ENCODE results near the gene SDHA. TPM values are rescaled to one million over a fixed set of nuclear protein-coding genes. Genes with fewer than 3 reads are reported as not detected.
A peak's percentile ranks its signal among the peaks of the same experiment; 100 is the strongest.
"Not testable (repeated sequence)": the region's sequence is repeated elsewhere in the genome, so short reads cannot be mapped to it uniquely, and the experiment has no call there.

The SDHA gene
- total RNA-seq, 4 donors from 2014 or later, result 155 to 471 (median 250) TPM

DNA sequence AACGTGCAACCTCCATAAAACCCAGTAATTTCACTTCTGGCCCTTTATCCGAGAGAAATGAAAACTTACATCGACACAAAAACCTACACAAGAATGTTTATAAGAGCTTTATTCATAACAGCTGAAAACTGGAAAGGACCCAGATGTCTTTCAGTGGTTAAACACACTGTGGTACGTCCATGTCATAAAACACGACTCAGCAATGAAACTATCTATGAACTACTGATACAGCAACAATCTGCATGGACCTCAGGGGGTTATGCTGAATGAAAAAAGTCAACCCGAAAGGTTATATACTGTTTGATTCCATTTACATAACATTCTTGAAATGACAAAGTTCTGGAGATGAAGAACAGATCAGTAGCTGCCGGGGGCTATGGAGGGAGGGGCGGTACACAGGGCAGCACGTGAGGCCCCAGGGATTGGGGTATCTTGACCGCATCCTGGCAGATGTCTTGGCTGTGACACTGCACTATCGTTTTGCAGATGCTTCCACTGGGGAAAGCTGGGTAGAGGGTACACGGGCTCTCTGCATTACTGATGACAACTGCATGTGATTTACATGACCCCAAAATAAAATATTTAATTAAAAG lies 4.2 kb upstream of the SDHA start:
- DNase-seq, result no peak
- in situ Hi-C loops (cut with MboI; ENCODE audit: low pct_ligation_motif_present in 1 of 4, low pct_unique_long_range_greater_than_20kb in 1 of 4, low sequenced_read_pairs in 3 of 4), result no loop called here
- 80 to 81% methylated on average over 6 to 12 of the region's 12 CpGs for WGBS, 2 donors (ENCODE audit: low coverage in 1 of 2)

DNA sequence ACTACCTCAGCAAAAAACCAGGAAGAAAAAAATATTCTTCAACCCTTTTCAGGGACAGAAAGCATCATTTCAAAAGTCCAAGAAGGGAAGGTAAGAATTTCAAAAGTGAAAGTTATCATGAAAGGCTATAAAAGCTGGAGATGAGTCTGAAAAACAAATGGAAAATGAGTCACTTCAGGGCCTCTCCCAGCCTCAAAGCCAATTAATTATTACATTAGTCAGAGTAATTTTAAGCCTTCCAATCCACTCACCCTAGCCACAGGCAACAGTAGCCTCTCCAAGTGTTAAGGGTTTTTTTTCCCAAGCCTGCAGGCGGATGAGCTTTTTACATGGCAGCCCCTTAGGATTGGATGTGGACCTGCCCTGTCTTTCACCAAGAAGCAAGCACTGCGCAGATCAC lies 2.9 kb upstream of the SDHA start:
- H3K9me3 ChIP-seq; DNase-seq; H3K36me3 ChIP-seq; intact Hi-C loops (cut with DNase I; ENCODE audit: low total_unique reads); H3K27me3 ChIP-seq; in situ Hi-C loops (cut with MboI; ENCODE audit: low pct_ligation_motif_present in 1 of 4, low pct_unique_long_range_greater_than_20kb in 1 of 4, low sequenced_read_pairs in 3 of 4); H3K4me3 ChIP-seq; H3K27ac ChIP-seq: not testable (repeated sequence)
- peaks cover 0 to 28% (median 6%) of the 10 kb centered on the region in 4 donors for H3K4me1 ChIP-seq
- 80 to 81% methylated on average over 1 to 2 of the region's 2 CpGs for WGBS, 2 donors (ENCODE audit: low coverage in 1 of 2)

More for the DNA sequence above, 4.2 kb upstream of the SDHA start:
- no peaks in the 10 kb centered on the region for H3K27me3 ChIP-seq
- no peaks in the 10 kb centered on the region for H3K9me3 ChIP-seq
- no peak overlapping the region for H3K4me3 ChIP-seq
- TF ChIP-seq EP300 (IDR thresholded peaks at IDR 0.05; ENCODE audit: low read depth) (no peak), POLR2A (IDR thresholded peaks at IDR 0.05) (no peak), POLR2AphosphoS5 (IDR thresholded peaks at IDR 0.05) (no peak)
- TF ChIP-seq, protein P1, sequence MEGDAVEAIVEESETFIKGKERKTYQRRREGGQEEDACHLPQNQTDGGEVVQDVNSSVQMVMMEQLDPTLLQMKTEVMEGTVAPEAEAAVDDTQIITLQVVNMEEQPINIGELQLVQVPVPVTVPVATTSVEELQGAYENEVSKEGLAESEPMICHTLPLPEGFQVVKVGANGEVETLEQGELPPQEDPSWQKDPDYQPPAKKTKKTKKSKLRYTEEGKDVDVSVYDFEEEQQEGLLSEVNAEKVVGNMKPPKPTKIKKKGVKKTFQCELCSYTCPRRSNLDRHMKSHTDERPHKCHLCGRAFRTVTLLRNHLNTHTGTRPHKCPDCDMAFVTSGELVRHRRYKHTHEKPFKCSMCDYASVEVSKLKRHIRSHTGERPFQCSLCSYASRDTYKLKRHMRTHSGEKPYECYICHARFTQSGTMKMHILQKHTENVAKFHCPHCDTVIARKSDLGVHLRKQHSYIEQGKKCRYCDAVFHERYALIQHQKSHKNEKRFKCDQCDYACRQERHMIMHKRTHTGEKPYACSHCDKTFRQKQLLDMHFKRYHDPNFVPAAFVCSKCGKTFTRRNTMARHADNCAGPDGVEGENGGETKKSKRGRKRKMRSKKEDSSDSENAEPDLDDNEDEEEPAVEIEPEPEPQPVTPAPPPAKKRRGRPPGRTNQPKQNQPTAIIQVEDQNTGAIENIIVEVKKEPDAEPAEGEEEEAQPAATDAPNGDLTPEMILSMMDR (IDR thresholded peaks at IDR 0.05), result no peak
- no peak overlapping the region for H3K27ac ChIP-seq
- peaks cover 0 to 24% (median 0%) of the 10 kb centered on the region in 4 donors for H3K4me1 ChIP-seq
- no peaks in the 10 kb centered on the region for H3K36me3 ChIP-seq
- intact Hi-C loops (cut with DNase I; ENCODE audit: low total_unique reads), result no loop called here

DNA sequence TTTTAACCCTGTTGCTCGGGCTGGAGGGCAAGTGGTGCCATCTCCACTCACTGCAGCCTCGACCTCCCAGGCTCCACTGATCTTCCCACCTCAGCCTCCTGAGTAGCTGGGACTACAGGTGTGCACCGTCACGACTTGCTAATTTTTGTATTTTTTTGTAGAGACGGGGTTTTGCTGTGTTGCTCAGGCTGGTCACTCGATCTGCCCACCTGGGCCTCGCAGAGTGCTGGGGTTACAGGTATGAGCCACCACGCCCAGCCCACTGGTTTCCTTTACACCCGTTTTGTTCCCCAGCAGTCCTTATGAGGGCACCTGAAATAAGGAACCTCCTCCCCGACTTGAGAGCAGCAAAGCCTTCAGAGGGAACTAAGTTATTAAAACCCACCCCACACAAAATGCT lies 2.0 kb upstream of the SDHA start:
- H3K4me3 ChIP-seq; intact Hi-C loops (cut with DNase I; ENCODE audit: low total_unique reads): not testable (repeated sequence)
- 80 to 83% methylated on average over 7 to 9 of the region's 10 CpGs for WGBS, 2 donors (ENCODE audit: low coverage in 1 of 2)

DNA sequence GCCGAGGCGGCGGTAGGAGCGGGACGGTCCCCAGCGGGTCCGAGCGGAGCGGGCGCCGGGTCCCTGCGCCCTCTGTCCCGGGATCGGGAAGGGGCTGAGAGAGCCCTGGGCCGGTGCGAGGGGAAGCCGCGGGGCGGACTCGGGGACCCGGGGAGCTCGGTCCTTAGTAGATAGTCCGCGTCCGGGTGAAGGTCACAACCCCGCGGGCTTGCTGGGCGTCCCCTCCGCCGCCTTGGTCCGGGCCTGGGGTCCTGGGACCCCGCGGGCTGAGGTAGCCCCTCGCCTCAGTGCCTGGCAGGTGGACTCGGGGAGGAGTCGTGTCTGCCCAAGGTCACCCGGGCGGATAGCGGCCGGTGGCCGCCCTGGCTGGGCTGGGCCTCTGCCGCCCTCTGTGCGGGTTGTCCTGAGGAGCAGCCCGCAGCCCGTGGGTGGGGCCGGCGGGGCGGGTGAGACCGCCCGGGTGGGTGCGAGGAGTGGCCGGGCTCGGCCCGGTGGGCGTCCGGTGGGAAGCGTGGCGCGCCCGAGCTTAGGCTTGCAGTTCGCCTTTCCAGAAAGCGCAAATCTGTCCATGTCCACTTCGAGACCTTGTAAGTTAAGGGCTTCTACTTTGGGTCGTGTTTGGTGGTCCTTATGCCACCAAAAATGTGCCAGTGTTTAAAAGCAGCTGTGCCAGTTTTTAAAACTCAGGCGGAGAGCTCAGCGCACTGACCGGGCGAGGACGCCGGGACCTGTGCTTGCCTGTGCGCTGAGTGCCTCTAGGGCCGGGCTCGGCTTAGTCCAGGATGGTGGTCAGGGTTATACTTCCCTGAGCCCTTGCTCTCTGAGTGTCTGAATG lies 554 bp downstream of the SDHA start:
- H3K27me3 ChIP-seq, result no peaks in the 10 kb centered on the region
- in situ Hi-C loops (cut with MboI; ENCODE audit: low pct_ligation_motif_present in 1 of 4, low pct_unique_long_range_greater_than_20kb in 1 of 4, low sequenced_read_pairs in 3 of 4) (no loop called here), intact Hi-C loops (cut with DNase I; ENCODE audit: low total_unique reads) (no loop called here)
- H3K36me3 ChIP-seq, result no peaks in the 10 kb centered on the region
- DNase-seq, result peak; percentile 50
- WGBS, 2 donors (ENCODE audit: low coverage in 1 of 2), result 0% methylated on average over 1 to 16 of the region's 73 CpGs
- H3K4me3 ChIP-seq, result peak overlapping the region; percentile 89 to 99 (median 96)
- H3K27ac ChIP-seq, result peak overlapping the region; percentile 91 to 97 (median 96)
- TF ChIP-seq EP300 (IDR thresholded peaks at IDR 0.05; ENCODE audit: low read depth) (no peak), POLR2AphosphoS5 (IDR thresholded peaks at IDR 0.05) (peak in 1 of 3 donors; percentile 6)
- H3K4me1 ChIP-seq, result peaks cover 0 to 48% (median 17%) of the 10 kb centered on the region in 4 donors
- no peaks in the 10 kb centered on the region for H3K9me3 ChIP-seq

More for the DNA sequence above, 2.0 kb upstream of the SDHA start:
- H3K27me3 ChIP-seq; H3K9me3 ChIP-seq; in situ Hi-C loops (cut with MboI; ENCODE audit: low pct_ligation_motif_present in 1 of 4, low pct_unique_long_range_greater_than_20kb in 1 of 4, low sequenced_read_pairs in 3 of 4); H3K27ac ChIP-seq; H3K36me3 ChIP-seq; DNase-seq: not testable (repeated sequence)
- H3K4me1 ChIP-seq, result peaks cover 0 to 36% (median 9%) of the 10 kb centered on the region in 4 donors

DNA sequence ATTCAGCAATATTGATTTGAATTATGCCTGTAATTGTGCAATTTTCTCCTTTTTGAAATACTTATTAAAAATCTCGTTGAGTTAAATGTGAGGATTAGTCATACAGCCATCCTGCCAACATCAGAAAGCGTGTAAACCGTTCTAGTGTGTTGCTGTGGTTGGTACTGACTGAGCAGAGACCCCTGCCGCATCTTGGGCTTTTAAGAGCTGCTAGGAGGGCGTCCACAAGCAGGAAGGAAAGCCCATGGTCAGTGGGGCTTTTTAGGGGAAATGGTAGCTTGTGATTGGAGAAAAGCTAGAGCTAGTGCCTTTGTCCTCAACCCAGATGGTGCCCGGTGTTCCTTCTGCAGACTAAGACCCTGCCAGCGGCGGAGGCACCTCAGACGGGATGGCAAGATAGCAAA lies 1.3 kb downstream of the SDHA start:
- Histone ChIP-seq H3K27ac (peak overlapping the region; percentile 91 to 97 (median 96)), H3K9me3 (no peaks in the 10 kb centered on the region), H3K36me3 (peaks cover 0 to 6% (median 3%) of the 10 kb centered on the region in 4 donors), H3K4me1 (peaks cover 0 to 48% (median 17%) of the 10 kb centered on the region in 4 donors), H3K27me3 (no peaks in the 10 kb centered on the region), H3K4me3 (peak overlapping the region; percentile 89 to 99 (median 96))
- in situ Hi-C loops (cut with MboI; ENCODE audit: low pct_ligation_motif_present in 1 of 4, low pct_unique_long_range_greater_than_20kb in 1 of 4, low sequenced_read_pairs in 3 of 4) (no loop called here), intact Hi-C loops (cut with DNase I; ENCODE audit: low total_unique reads) (no loop called here)
- TF ChIP-seq, protein P1 (IDR thresholded peaks at IDR 0.05), result no peak
- TF ChIP-seq POLR2AphosphoS5 (IDR thresholded peaks at IDR 0.05) (no peak), EP300 (IDR thresholded peaks at IDR 0.05; ENCODE audit: low read depth) (no peak), POLR2A (IDR thresholded peaks at IDR 0.05) (no peak)
- 0 to 13% methylated on average over 3 to 9 of the region's 9 CpGs for WGBS, 2 donors (ENCODE audit: low coverage in 1 of 2)
- DNase-seq, result no peak
